Measurements from ENCODE around the gene ATMIN.

The ATMIN gene

GRCh38 chr16:81036751-81037350 lies 1.2 kb downstream of the ATMIN start:
- in situ Hi-C loops (cut with HindIII; ENCODE audit: low sequenced_read_pairs) = no loop called here
- no peak for TF ChIP-seq CTCF (IDR thresholded peaks at IDR 0.05; ENCODE audit: low read depth, low read length)
- H3K4me3 ChIP-seq (ENCODE audit: low read depth, low read length) = peak overlapping the region; percentile 66
- DNase-seq (ENCODE audit: low read depth, low spot score) = no peak

- no peak for TF ChIP-seq CTCF (IDR thresholded peaks at IDR 0.05; ENCODE audit: low read depth, low read length)
- no peak for DNase-seq (ENCODE audit: low read depth, low spot score)
- no peak overlapping the region for H3K4me3 ChIP-seq (ENCODE audit: low read depth, low read length)
- in situ Hi-C loops (cut with HindIII; ENCODE audit: low sequenced_read_pairs) = no loop called here
Measured at GRCh38 chr16:81040131-81040530, 4.5 kb downstream of the ATMIN start.

- in situ Hi-C loops (cut with HindIII; ENCODE audit: low sequenced_read_pairs) = no loop called here
- H3K4me3 ChIP-seq (ENCODE audit: low read depth, low read length) = no peak overlapping the region
- no peak for TF ChIP-seq CTCF (IDR thresholded peaks at IDR 0.05; ENCODE audit: low read depth, low read length)
- DNase-seq (ENCODE audit: low read depth, low spot score) = no peak
Measured at GRCh38 chr16:81040842-81041241, 5.2 kb downstream of the ATMIN start.

GRCh38 chr16:81041696-81042095 lies 6.1 kb downstream of the ATMIN start:
- in situ Hi-C loops (cut with HindIII; ENCODE audit: low sequenced_read_pairs) = no loop called here
- H3K4me3 ChIP-seq (ENCODE audit: low read depth, low read length) = no peak overlapping the region
- TF ChIP-seq CTCF (IDR thresholded peaks at IDR 0.05; ENCODE audit: low read depth, low read length) = no peak
- DNase-seq (ENCODE audit: low read depth, low spot score) = no peak

- in situ Hi-C loops (cut with HindIII; ENCODE audit: low sequenced_read_pairs) = no loop called here
- no peak for TF ChIP-seq CTCF (IDR thresholded peaks at IDR 0.05; ENCODE audit: low read depth, low read length)
- no peak overlapping the region for H3K4me3 ChIP-seq (ENCODE audit: low read depth, low read length)
Measured at GRCh38 chr16:81042821-81043220, 7.2 kb downstream of the ATMIN start.

GRCh38 chr16:81053761-81054160 lies 18.1 kb downstream of the ATMIN start:
- DNase-seq (ENCODE audit: low read depth, low spot score) = no peak
- no peak overlapping the region for H3K4me3 ChIP-seq (ENCODE audit: low read depth, low read length)
- TF ChIP-seq CTCF (IDR thresholded peaks at IDR 0.05; ENCODE audit: low read depth, low read length) = no peak
- in situ Hi-C loops (cut with HindIII; ENCODE audit: low sequenced_read_pairs) = no loop called here

More at GRCh38 chr16:81042821-81043220, 7.2 kb downstream of the ATMIN start:
- DNase-seq (ENCODE audit: low read depth, low spot score) = no peak
